Fibroblast of lung (primary cell): Measurements from ENCODE around the gene ZNF775. TPM values are rescaled to one million over a fixed set of nuclear protein-coding genes. Genes with fewer than 3 reads are reported as not detected.

Experiments
- DNase-seq, 2 donors: peaks; one replicate each; pipeline versions ENCODE4 v3.0.0 to v3.0.0-alpha.2; 2010; ENCODE audit warnings: low read depth in 2 of 2
- H2AFZ ChIP-seq: 2 replicates; pipeline ENCODE4 v1.5.1; 2012; ENCODE audit warnings: low read length, control low read depth, inconsistent platforms
- H3K27ac ChIP-seq: 2 replicates; pipeline ENCODE4 v1.5.1; 2011; ENCODE audit warnings: low read length, control low read depth; ENCODE audit not compliant: insufficient read depth
- H3K27me3 ChIP-seq: 2 replicates; pipeline ENCODE4 v1.5.1; 2011; ENCODE audit warnings: mild to moderate bottlenecking, low read length; ENCODE audit not compliant: control insufficient read depth, insufficient read depth
- H3K36me3 ChIP-seq: 2 replicates; pipeline ENCODE4 v1.5.1; 2011; ENCODE audit warnings: low read length; ENCODE audit not compliant: control insufficient read depth, insufficient read depth
- H3K4me1 ChIP-seq: 2 replicates; pipeline ENCODE4 v1.5.1; 2011; ENCODE audit warnings: low read length; ENCODE audit not compliant: control insufficient read depth, insufficient read depth; ENCODE audit errors: extremely low read depth
- H3K4me2 ChIP-seq: 2 replicates; pipeline ENCODE4 v1.5.1; 2011; ENCODE audit warnings: low read length, control low read depth; ENCODE audit not compliant: insufficient read depth; ENCODE audit errors: extremely low read depth
- H3K4me3 ChIP-seq, 4 experiments: fragments of 200-600 bp in 1 of 4; sonication (generic) in 1 of 4; replicated peaks in 1 of 4; 2 replicates each; pipeline ENCODE4 v1.5.1; 2011 to 2016; ENCODE audit warnings: low read length in 4 of 4, low read depth in 3 of 4, mild to moderate bottlenecking in 3 of 4, control low read depth in 2 of 4, inconsistent platforms in 1 of 4, mixed read lengths in 1 of 4; ENCODE audit not compliant: insufficient read depth in 1 of 4; ENCODE audit errors: control extremely low read depth in 1 of 4
- H3K79me2 ChIP-seq: 2 replicates; pipeline ENCODE4 v1.5.1; 2012; ENCODE audit warnings: mild to moderate bottlenecking, low read length, inconsistent platforms; ENCODE audit not compliant: control insufficient read depth, insufficient read depth
- H3K9ac ChIP-seq: 2 replicates; pipeline ENCODE4 v1.5.1; 2011; ENCODE audit warnings: mild to moderate bottlenecking, low read length, control low read depth; ENCODE audit not compliant: insufficient read depth
- H3K9me3 ChIP-seq: 2 replicates; pipeline ENCODE4 v1.5.1; 2012; ENCODE audit warnings: low read depth, low read length; ENCODE audit not compliant: control insufficient read depth, insufficient read depth
- H4K20me1 ChIP-seq: 2 replicates; pipeline ENCODE4 v1.5.1; 2011; ENCODE audit warnings: low read length; ENCODE audit not compliant: control insufficient read depth, insufficient read depth; ENCODE audit errors: extremely low read depth
- EZH2 ChIP-seq: IDR thresholded peaks from 2 replicates; pipeline ENCODE4 v1.5.1; 2012; ENCODE audit warnings: low read length, control low read depth, mild to moderate bottlenecking; ENCODE audit errors: missing control alignments
- polyA plus RNA-seq, 2 donors: library from polyadenylated mRNA; depleted of rRNA in 1 of 2; stranded (reverse) in 1 of 2; unstranded in 1 of 2; fragments of >200 nt; gene quantifications; 2 replicates each; pipeline ENCODE4 v1.2.1, GENCODE V29; 2011 to 2012; ENCODE audit warnings: missing spikeins in 1 of 2
- total RNA-seq: library from RNA; depleted of rRNA; stranded (reverse); fragments of >200 nt; gene quantifications from 2 replicates; pipeline ENCODE4 v1.2.1, GENCODE V29; 2014
- TF ChIP-seq, protein P1 (sequence below), 2 donors: IDR thresholded peaks in 1 of 2; conservative IDR thresholded peaks in 1 of 2; 1 replicate in 1 of 2; 2 replicates in 1 of 2; pipeline ENCODE4 v1.5.1; 2011 to 2012; ENCODE audit warnings: low read length in 2 of 2, control low read depth in 1 of 2, inconsistent platforms in 1 of 2, low read depth in 1 of 2, mild to moderate bottlenecking in 1 of 2

The ZNF775 gene
- total and polyA plus RNA-seq, 2 donors (not counting 1 experiment from before 2014, with no cell fraction given), result 1.2 to 9.6 TPM

- Histone ChIP-seq H3K4me3 (no peak overlapping the region), H3K27ac (no peak overlapping the region), H3K27me3 (no peaks in the 10 kb centered on the region), H3K4me1 (peaks cover 8% of the 10 kb centered on the region), H2AFZ (no peak overlapping the region), H3K9me3 (no peaks in the 10 kb centered on the region), H3K36me3 (no peaks in the 10 kb centered on the region), H4K20me1 (no peaks in the 10 kb centered on the region), H3K79me2 (no peaks in the 10 kb centered on the region), H3K4me2 (no peak overlapping the region), H3K9ac (no peak overlapping the region)
- TF ChIP-seq EZH2, result no peak
- TF ChIP-seq, protein P1, sequence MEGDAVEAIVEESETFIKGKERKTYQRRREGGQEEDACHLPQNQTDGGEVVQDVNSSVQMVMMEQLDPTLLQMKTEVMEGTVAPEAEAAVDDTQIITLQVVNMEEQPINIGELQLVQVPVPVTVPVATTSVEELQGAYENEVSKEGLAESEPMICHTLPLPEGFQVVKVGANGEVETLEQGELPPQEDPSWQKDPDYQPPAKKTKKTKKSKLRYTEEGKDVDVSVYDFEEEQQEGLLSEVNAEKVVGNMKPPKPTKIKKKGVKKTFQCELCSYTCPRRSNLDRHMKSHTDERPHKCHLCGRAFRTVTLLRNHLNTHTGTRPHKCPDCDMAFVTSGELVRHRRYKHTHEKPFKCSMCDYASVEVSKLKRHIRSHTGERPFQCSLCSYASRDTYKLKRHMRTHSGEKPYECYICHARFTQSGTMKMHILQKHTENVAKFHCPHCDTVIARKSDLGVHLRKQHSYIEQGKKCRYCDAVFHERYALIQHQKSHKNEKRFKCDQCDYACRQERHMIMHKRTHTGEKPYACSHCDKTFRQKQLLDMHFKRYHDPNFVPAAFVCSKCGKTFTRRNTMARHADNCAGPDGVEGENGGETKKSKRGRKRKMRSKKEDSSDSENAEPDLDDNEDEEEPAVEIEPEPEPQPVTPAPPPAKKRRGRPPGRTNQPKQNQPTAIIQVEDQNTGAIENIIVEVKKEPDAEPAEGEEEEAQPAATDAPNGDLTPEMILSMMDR (conservative IDR thresholded peaks at IDR 0.05 in 1 of 2, IDR thresholded peaks at IDR 0.05 in 1 of 2; ENCODE audit: low read depth in 1 of 2, low read length in 2 of 2), result no peak
- DNase-seq, result no peak
These were observed 30.3 kb downstream of the ZNF775 start for GRCh38 chr7:150409300-150410030.

- TF ChIP-seq, protein P1 (conservative IDR thresholded peaks at IDR 0.05 in 1 of 2, IDR thresholded peaks at IDR 0.05 in 1 of 2; ENCODE audit: low read depth in 1 of 2, low read length in 2 of 2), result no peak
- no peak for TF ChIP-seq EZH2
- no peaks in the 10 kb centered on the region for H4K20me1 ChIP-seq
- no peaks in the 10 kb centered on the region for H3K9me3 ChIP-seq
- no peaks in the 10 kb centered on the region for H3K36me3 ChIP-seq
- peaks cover 3% of the 10 kb centered on the region for H3K27me3 ChIP-seq
- H3K27ac ChIP-seq, result no peak overlapping the region
- no peak overlapping the region for H2AFZ ChIP-seq
- no peak for DNase-seq
- no peak overlapping the region for H3K4me3 ChIP-seq
- no peaks in the 10 kb centered on the region for H3K79me2 ChIP-seq
- peaks cover 8% of the 10 kb centered on the region for H3K4me1 ChIP-seq
- no peak overlapping the region for H3K9ac ChIP-seq
- H3K4me2 ChIP-seq, result no peak overlapping the region
These were observed 31.0 kb downstream of the ZNF775 start for GRCh38 chr7:150410131-150410530.

DNA sequence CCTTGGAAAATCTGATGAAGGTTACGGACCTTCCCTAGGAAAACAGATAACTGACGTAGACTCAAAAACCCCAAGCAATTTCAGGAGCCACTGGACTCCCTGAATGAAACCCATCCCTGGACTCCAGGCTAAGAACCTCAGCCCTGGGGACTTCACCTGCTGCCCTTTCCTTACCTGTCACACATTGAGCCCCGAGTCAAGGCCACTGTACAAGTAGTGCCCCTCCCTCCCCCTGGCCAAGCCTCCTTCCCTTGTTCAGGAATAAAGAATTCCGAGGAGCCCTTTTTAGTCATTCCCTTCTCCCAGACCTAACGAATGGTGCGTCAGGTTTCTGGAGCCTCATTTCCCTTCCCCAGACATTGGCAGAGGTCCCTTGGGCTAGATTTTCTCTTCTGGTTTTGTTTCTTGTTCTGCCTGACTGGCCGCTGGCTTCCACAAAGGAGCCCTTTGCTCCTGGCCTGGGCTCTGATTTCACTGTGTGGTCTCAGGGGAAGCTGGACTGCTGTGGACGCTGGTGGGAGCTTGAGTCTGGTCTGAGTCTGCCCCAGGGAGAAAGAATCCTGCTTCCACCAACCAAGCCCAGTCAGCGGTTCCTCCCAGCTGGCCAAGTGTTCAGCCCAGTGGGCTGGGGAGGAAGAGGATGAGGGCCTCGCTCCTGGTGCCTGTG is 31.7 kb downstream of the ZNF775 start:
- Histone ChIP-seq H2AFZ (no peak overlapping the region), H3K9ac (no peak overlapping the region), H4K20me1 (no peaks in the 10 kb centered on the region), H3K79me2 (no peaks in the 10 kb centered on the region), H3K9me3 (no peaks in the 10 kb centered on the region), H3K4me1 (peaks cover 8% of the 10 kb centered on the region), H3K27me3 (peaks cover 3% of the 10 kb centered on the region), H3K36me3 (no peaks in the 10 kb centered on the region), H3K4me3 (no peak overlapping the region), H3K4me2 (no peak overlapping the region), H3K27ac (no peak overlapping the region)
- DNase-seq, result peak in 1 of 2 donors; percentile 58
- TF ChIP-seq, protein P1 (conservative IDR thresholded peaks at IDR 0.05 in 1 of 2, IDR thresholded peaks at IDR 0.05 in 1 of 2; ENCODE audit: low read depth in 1 of 2, low read length in 2 of 2), result no peak
- no peak for TF ChIP-seq EZH2
